ENCODE results near the gene CMSS1.

CMSS1 gene

GRCh38 chr3:99851955-99852354 lies 34.3 kb downstream of the CMSS1 start:
- no peak for TF ChIP-seq CTCF (IDR thresholded peaks at IDR 0.05; ENCODE audit: low read depth, low read length)
- Histone ChIP-seq H3K4me1 (no peaks in the 10 kb centered on the region), H3K4me3 (ENCODE audit: low read depth, low read length) (no peak overlapping the region), H3K9me3 (no peaks in the 10 kb centered on the region), H3K36me3 (no peaks in the 10 kb centered on the region), H3K27me3 (no peaks in the 10 kb centered on the region)
- DNase-seq, result no peak

GRCh38 chr3:99852851-99853250 lies 35.2 kb downstream of the CMSS1 start:
- no peaks in the 10 kb centered on the region for H3K36me3 ChIP-seq
- no peak for DNase-seq
- H3K9me3 ChIP-seq, result no peaks in the 10 kb centered on the region
- H3K27me3 ChIP-seq, result no peaks in the 10 kb centered on the region
- no peak for TF ChIP-seq CTCF (IDR thresholded peaks at IDR 0.05; ENCODE audit: low read depth, low read length)
- H3K4me1 ChIP-seq, result no peaks in the 10 kb centered on the region
- no peak overlapping the region for H3K4me3 ChIP-seq (ENCODE audit: low read depth, low read length)

- Histone ChIP-seq H3K4me1 (peaks cover 2% of the 10 kb centered on the region; the same call in 1 of the 2 replicates), H3K36me3 (no peaks in the 10 kb centered on the region)
- no peak for DNase-seq
These were observed 37.2 kb downstream of the CMSS1 start for GRCh38 chr3:99854756-99855298.

GRCh38 chr3:99855900-99856299 lies 38.2 kb downstream of the CMSS1 start:
- H3K4me3 ChIP-seq (ENCODE audit: low read depth, low read length), result no peak overlapping the region
- no peaks in the 10 kb centered on the region for H3K9me3 ChIP-seq
- no peaks in the 10 kb centered on the region for H3K36me3 ChIP-seq
- no peak for TF ChIP-seq CTCF (IDR thresholded peaks at IDR 0.05; ENCODE audit: low read depth, low read length)
- H3K4me1 ChIP-seq, result peaks cover 4% of the 10 kb centered on the region; the same call in 1 of the 2 replicates
- DNase-seq, result no peak
- H3K27me3 ChIP-seq, result no peaks in the 10 kb centered on the region

More at GRCh38 chr3:99854756-99855298, 37.2 kb downstream of the CMSS1 start:
- H3K27me3 ChIP-seq, result no peaks in the 10 kb centered on the region
- H3K4me3 ChIP-seq (ENCODE audit: low read depth, low read length), result no peak overlapping the region
- TF ChIP-seq CTCF (IDR thresholded peaks at IDR 0.05; ENCODE audit: low read depth, low read length), result no peak
- H3K9me3 ChIP-seq, result no peaks in the 10 kb centered on the region

- no peak for TF ChIP-seq CTCF (IDR thresholded peaks at IDR 0.05; ENCODE audit: low read depth, low read length)
- H3K4me1 ChIP-seq, result peaks cover 4% of the 10 kb centered on the region; the same call in 1 of the 2 replicates
- no peak for DNase-seq
- H3K36me3 ChIP-seq, result no peaks in the 10 kb centered on the region
- no peaks in the 10 kb centered on the region for H3K9me3 ChIP-seq
- no peak overlapping the region for H3K4me3 ChIP-seq (ENCODE audit: low read depth, low read length)
- no peaks in the 10 kb centered on the region for H3K27me3 ChIP-seq
These were observed 39.0 kb downstream of the CMSS1 start for GRCh38 chr3:99856437-99857220.

- no peaks in the 10 kb centered on the region for H3K9me3 ChIP-seq
- no peaks in the 10 kb centered on the region for H3K36me3 ChIP-seq
- no peak overlapping the region for H3K4me3 ChIP-seq (ENCODE audit: low read depth, low read length)
- no peak for DNase-seq
- no peak for TF ChIP-seq CTCF (IDR thresholded peaks at IDR 0.05; ENCODE audit: low read depth, low read length)
- H3K4me1 ChIP-seq, result peaks cover 4% of the 10 kb centered on the region; the same call in 1 of the 2 replicates
- no peaks in the 10 kb centered on the region for H3K27me3 ChIP-seq
These were observed 39.6 kb downstream of the CMSS1 start for GRCh38 chr3:99857278-99857677.
